ENCODE results near the gene CHID1.

DNA sequence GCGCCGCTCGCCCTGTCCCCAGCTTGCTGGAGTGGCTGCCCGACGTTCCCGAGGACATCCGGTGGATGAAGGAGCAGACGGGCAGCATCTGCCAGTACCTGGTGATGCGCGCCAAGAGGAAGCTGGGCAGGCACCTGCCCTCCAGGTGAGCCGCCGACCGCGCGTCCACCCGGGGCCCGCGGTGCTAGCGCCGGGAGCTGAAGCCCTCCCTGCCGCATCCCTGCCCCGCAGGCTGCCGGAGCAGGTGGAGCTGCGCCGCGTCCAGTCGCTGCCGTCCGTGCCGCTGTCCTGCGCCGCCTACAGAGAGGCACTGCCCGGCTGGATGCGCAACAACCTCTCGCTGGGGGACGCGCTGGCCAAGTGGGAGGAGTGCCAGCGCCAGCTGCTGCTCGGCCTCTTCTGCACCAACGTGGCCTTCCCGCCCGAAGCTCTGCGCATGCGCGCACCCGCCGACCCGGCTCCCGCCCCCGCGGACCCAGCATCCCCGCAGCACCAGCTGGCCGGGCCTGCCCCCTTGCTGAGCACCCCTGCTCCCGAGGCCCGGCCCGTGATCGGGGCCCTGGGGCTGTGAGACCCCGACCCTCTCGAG is 86.2 kb downstream of the CHID1 start:
- TF ChIP-seq, protein P1, sequence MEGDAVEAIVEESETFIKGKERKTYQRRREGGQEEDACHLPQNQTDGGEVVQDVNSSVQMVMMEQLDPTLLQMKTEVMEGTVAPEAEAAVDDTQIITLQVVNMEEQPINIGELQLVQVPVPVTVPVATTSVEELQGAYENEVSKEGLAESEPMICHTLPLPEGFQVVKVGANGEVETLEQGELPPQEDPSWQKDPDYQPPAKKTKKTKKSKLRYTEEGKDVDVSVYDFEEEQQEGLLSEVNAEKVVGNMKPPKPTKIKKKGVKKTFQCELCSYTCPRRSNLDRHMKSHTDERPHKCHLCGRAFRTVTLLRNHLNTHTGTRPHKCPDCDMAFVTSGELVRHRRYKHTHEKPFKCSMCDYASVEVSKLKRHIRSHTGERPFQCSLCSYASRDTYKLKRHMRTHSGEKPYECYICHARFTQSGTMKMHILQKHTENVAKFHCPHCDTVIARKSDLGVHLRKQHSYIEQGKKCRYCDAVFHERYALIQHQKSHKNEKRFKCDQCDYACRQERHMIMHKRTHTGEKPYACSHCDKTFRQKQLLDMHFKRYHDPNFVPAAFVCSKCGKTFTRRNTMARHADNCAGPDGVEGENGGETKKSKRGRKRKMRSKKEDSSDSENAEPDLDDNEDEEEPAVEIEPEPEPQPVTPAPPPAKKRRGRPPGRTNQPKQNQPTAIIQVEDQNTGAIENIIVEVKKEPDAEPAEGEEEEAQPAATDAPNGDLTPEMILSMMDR (IDR thresholded peaks at IDR 0.05) = no peak
- TF ChIP-seq POLR2A (IDR thresholded peaks at IDR 0.05) = no peak
- no peak for TF ChIP-seq POLR2AphosphoS5 (IDR thresholded peaks at IDR 0.05; ENCODE audit: insufficient read depth in 1 of 2, low read depth in 1 of 2)
